MM.1S (cell line): ENCODE results near the gene OR5H2.

Experiments used
- DNase-seq: peaks from one replicate; pipeline ENCODE4 v3.0.0-alpha.2; 2015
- H2AFZ ChIP-seq: fragments of 300-600 bp; sonication (generic); 2 replicates; pipeline ENCODE4 v1.6.0; 2016; ENCODE audit warnings: antibody characterized with exemption, low read length
- H3F3A ChIP-seq: fragments of 300-600 bp; sonication (generic); 2 replicates; pipeline ENCODE4 v1.6.1; 2016; ENCODE audit warnings: mild to moderate bottlenecking, antibody characterized with exemption, low read length, moderate library complexity, mixed read lengths; ENCODE audit not compliant: insufficient read depth
- H3K27ac ChIP-seq: fragments of 300-600 bp; sonication (generic); 2 replicates; pipeline ENCODE4 v1.5.1; 2016; ENCODE audit warnings: mild to moderate bottlenecking, low read length
- H3K27me3 ChIP-seq: fragments of 300-600 bp; sonication (generic); replicated peaks from 2 replicates; pipeline ENCODE4 v1.6.0; 2016; ENCODE audit warnings: low read length; ENCODE audit not compliant: insufficient read depth
- H3K36me3 ChIP-seq: fragments of 300-600 bp; sonication (generic); replicated peaks from 2 replicates; pipeline ENCODE4 v1.6.1; 2016; ENCODE audit warnings: mild to moderate bottlenecking, low read length, mixed read lengths; ENCODE audit not compliant: insufficient read depth
- H3K4me1 ChIP-seq: fragments of 300-600 bp; sonication (generic); 2 replicates; pipeline ENCODE4 v1.6.1; 2016; ENCODE audit warnings: low read length, mixed read lengths
- H3K4me2 ChIP-seq: fragments of 300-600 bp; sonication (generic); 2 replicates; pipeline ENCODE4 v1.6.0; 2016; ENCODE audit warnings: low read depth, low read length
- H3K4me3 ChIP-seq: fragments of 300-600 bp; sonication (generic); 2 replicates; pipeline ENCODE4 v1.5.1; 2016; ENCODE audit warnings: low read length, mixed read lengths
- H3K79me2 ChIP-seq: fragments of 300-600 bp; sonication (generic); 2 replicates; pipeline ENCODE4 v1.6.1; 2016; ENCODE audit warnings: mixed run types, low read length, mixed read lengths
- H3K9ac ChIP-seq: fragments of 300-600 bp; sonication (generic); 2 replicates; pipeline ENCODE4 v1.6.1; 2016; ENCODE audit warnings: low read length, mixed read lengths
- H3K9me2 ChIP-seq: fragments of 300-600 bp; sonication (generic); replicated peaks from 2 replicates; pipeline ENCODE4 v1.6.1; 2016; ENCODE audit warnings: mild to moderate bottlenecking, low read length, mixed read lengths; ENCODE audit not compliant: insufficient read depth
- H3K9me3 ChIP-seq: fragments of 300-600 bp; sonication (generic); replicated peaks from 2 replicates; pipeline ENCODE4 v1.6.1; 2016; ENCODE audit warnings: mild to moderate bottlenecking, low read length, mixed read lengths; ENCODE audit not compliant: insufficient read depth
- H4K20me1 ChIP-seq: fragments of 300-600 bp; sonication (generic); 2 replicates; pipeline ENCODE4 v1.6.1; 2016; ENCODE audit warnings: mild to moderate bottlenecking, low read length, moderate library complexity, mixed read lengths; ENCODE audit not compliant: insufficient read depth
- EZH2 ChIP-seq: fragments of 300-600 bp; sonication (generic); optimal IDR thresholded peaks from 2 replicates; pipeline ENCODE3; 2017; ENCODE audit warnings: low read depth, mild to moderate bottlenecking, antibody characterized with exemption, low read length, mixed read lengths
- EZH2phosphoT487 ChIP-seq: fragments of 300-600 bp; sonication (generic); IDR thresholded peaks from 2 replicates; pipeline ENCODE4 v1.6.1; 2018; ENCODE audit warnings: antibody characterized with exemption, low read length
- TF ChIP-seq, protein P1 (sequence below): fragments of 300-600 bp; sonication (generic); IDR thresholded peaks from 2 replicates; pipeline ENCODE4 v1.5.1; 2016; ENCODE audit warnings: antibody characterized with exemption, low read length, mixed read lengths

Gene OR5H2

DNA sequence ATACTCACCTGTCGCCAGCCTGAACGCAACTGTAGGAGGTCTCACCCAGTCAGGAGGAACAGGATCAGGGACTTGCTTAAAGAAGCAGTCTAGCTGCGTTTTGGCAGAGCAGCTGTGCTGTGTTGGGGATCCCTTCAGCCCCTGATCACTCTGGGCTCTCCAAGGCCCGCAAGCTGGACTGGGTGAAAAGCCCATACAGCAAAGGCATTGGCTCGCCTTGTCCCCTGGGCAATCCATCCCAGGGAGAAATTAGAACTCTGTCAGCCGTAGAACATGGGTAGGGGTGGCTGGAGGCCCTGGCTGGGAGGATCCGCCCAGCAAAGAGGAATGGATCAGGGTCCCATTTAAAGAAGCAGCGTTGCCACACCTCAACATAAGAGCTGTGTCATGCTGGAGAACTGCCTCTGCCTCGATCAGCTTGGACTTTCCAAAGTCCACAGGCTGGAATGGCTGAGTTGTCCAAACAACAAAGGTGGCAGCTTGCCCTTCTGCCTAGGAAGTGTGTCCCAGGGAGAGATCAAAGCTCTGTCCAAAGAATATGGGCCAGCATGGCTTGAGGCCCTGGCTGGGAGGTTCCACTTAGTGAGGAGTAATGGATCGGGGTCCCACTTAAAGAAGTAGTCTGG lies 9.1 kb downstream of the OR5H2 start:
- Histone ChIP-seq H2AFZ (no peak overlapping the region), H3K9me2 (no peaks in the 10 kb centered on the region), H3K79me2 (no peaks in the 10 kb centered on the region), H3K27ac (no peak overlapping the region), H3K4me3 (no peak overlapping the region), H4K20me1 (no peaks in the 10 kb centered on the region), H3K36me3 (no peaks in the 10 kb centered on the region), H3F3A (no peaks in the 10 kb centered on the region), H3K4me1 (no peaks in the 10 kb centered on the region), H3K27me3 (no peaks in the 10 kb centered on the region), H3K9me3 (no peaks in the 10 kb centered on the region), H3K4me2 (no peak overlapping the region), H3K9ac (no peak overlapping the region)
- no peak for DNase-seq
- TF ChIP-seq EZH2: no peak
- TF ChIP-seq, protein P1, sequence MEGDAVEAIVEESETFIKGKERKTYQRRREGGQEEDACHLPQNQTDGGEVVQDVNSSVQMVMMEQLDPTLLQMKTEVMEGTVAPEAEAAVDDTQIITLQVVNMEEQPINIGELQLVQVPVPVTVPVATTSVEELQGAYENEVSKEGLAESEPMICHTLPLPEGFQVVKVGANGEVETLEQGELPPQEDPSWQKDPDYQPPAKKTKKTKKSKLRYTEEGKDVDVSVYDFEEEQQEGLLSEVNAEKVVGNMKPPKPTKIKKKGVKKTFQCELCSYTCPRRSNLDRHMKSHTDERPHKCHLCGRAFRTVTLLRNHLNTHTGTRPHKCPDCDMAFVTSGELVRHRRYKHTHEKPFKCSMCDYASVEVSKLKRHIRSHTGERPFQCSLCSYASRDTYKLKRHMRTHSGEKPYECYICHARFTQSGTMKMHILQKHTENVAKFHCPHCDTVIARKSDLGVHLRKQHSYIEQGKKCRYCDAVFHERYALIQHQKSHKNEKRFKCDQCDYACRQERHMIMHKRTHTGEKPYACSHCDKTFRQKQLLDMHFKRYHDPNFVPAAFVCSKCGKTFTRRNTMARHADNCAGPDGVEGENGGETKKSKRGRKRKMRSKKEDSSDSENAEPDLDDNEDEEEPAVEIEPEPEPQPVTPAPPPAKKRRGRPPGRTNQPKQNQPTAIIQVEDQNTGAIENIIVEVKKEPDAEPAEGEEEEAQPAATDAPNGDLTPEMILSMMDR: no peak
- no peak for TF ChIP-seq EZH2phosphoT487

DNA sequence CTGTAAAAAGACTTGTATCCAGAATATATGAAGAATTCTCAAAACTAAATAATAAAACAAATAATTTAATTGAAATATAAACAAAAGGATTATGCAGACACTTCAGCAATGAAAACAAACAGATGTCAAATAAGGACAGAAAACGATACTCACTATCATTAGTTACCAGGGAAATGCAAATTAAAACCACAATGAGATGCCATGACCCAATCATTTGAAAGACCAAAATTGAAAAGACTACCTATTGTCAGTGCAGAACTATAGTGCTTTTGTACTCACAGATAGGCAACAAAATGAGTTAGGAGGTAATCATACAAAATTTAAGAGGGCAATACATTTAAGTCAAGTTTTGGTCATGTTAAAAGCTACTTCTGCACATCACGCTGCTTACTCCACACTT lies 39.8 kb downstream of the OR5H2 start:
- no peak overlapping the region for H3K9ac ChIP-seq
- H2AFZ ChIP-seq: no peak overlapping the region
- no peaks in the 10 kb centered on the region for H3F3A ChIP-seq
- DNase-seq: no peak
- no peaks in the 10 kb centered on the region for H4K20me1 ChIP-seq
- H3K4me2 ChIP-seq: no peak overlapping the region
- no peaks in the 10 kb centered on the region for H3K36me3 ChIP-seq
- no peaks in the 10 kb centered on the region for H3K9me2 ChIP-seq
- no peak overlapping the region for H3K27ac ChIP-seq
- no peaks in the 10 kb centered on the region for H3K79me2 ChIP-seq
- no peaks in the 10 kb centered on the region for H3K27me3 ChIP-seq
- no peaks in the 10 kb centered on the region for H3K9me3 ChIP-seq
- no peak for TF ChIP-seq EZH2phosphoT487
- no peak for TF ChIP-seq EZH2
- TF ChIP-seq, protein P1: no peak
- H3K4me3 ChIP-seq: no peak overlapping the region
- H3K4me1 ChIP-seq: peaks cover 6% of the 10 kb centered on the region

DNA sequence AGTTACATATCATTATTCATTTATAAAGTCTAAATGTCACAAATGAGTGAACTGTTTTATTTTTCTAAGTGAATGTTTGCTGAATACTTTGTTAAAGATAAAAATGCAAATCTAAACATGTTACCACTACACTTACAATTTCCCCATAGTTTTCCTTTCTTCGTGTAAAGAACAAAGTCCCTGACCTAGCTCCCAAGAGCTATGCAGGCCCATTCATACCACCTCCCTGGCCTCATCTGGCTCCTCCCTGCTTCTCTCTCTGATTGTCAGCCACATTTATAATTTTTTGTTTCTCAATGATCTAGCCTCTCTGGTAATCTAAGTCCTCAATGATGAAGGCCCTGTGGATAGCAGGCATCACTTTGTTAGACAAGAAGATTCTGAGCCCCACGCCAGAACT lies 40.4 kb downstream of the OR5H2 start:
- H3K9me3 ChIP-seq: no peaks in the 10 kb centered on the region
- H3K27me3 ChIP-seq: no peaks in the 10 kb centered on the region
- peaks cover 6% of the 10 kb centered on the region for H3K4me1 ChIP-seq
- H3F3A ChIP-seq: no peaks in the 10 kb centered on the region
- DNase-seq: no peak
- TF ChIP-seq, protein P1: no peak
- TF ChIP-seq EZH2phosphoT487: no peak
- TF ChIP-seq EZH2: no peak
- no peak overlapping the region for H3K27ac ChIP-seq
- no peak overlapping the region for H3K4me2 ChIP-seq
- H4K20me1 ChIP-seq: no peaks in the 10 kb centered on the region
- H3K79me2 ChIP-seq: no peaks in the 10 kb centered on the region
- no peak overlapping the region for H2AFZ ChIP-seq
- H3K9ac ChIP-seq: no peak overlapping the region
- H3K4me3 ChIP-seq: no peak overlapping the region
- no peaks in the 10 kb centered on the region for H3K9me2 ChIP-seq
- H3K36me3 ChIP-seq: no peaks in the 10 kb centered on the region
